ENCODE data around the gene DEAF1.

DEAF1 gene

GRCh38 chr11:645536-645935, 49.5 kb downstream of the DEAF1 start:
- DNase-seq (ENCODE audit: low read depth) = no peak

GRCh38 chr11:643849-644738, 50.9 kb downstream of the DEAF1 start:
- DNase-seq (ENCODE audit: low read depth) = no peak

- no peak for DNase-seq (ENCODE audit: low read depth)
Observed at GRCh38 chr11:643366-643765, 51.7 kb downstream of the DEAF1 start.

GRCh38 chr11:641806-642370, 53.1 kb downstream of the DEAF1 start:
- no peak for DNase-seq (ENCODE audit: low read depth)

GRCh38 chr11:640021-640706, 54.9 kb downstream of the DEAF1 start:
- DNase-seq (ENCODE audit: low read depth) = no peak

GRCh38 chr11:639332-639955, 55.6 kb downstream of the DEAF1 start:
- DNase-seq (ENCODE audit: low read depth) = no peak

- no peak for DNase-seq (ENCODE audit: low read depth)
Observed at GRCh38 chr11:638631-639331, 56.2 kb downstream of the DEAF1 start.

- no peak for DNase-seq (ENCODE audit: low read depth)
Observed at GRCh38 chr11:637593-638521, 57.2 kb downstream of the DEAF1 start.

- no peak for DNase-seq (ENCODE audit: low read depth)
Observed at GRCh38 chr11:637333-637592, 57.8 kb downstream of the DEAF1 start.

GRCh38 chr11:636511-637332, 58.3 kb downstream of the DEAF1 start, which contains the start of gene DRD4:
Gene DRD4, plus strand, starts transcription at chr11:637269. Its CDS starts 36 bp downstream, at chr11:637305.
- DNase-seq (ENCODE audit: low read depth) = no peak

- no peak for DNase-seq (ENCODE audit: low read depth)
Observed at GRCh38 chr11:635945-636510, 59.0 kb downstream of the DEAF1 start.

GRCh38 chr11:630871-631270, 64.2 kb downstream of the DEAF1 start:
- no peak for DNase-seq (ENCODE audit: low read depth)

GRCh38 chr11:629237-629583, 65.8 kb downstream of the DEAF1 start:
- DNase-seq (ENCODE audit: low read depth) = no peak

- no peak for DNase-seq (ENCODE audit: low read depth)
Observed at GRCh38 chr11:628056-628455, 67.0 kb downstream of the DEAF1 start.

- DNase-seq (ENCODE audit: low read depth) = no peak
Observed at GRCh38 chr11:627308-627576, 67.8 kb downstream of the DEAF1 start.

- DNase-seq (ENCODE audit: low read depth) = no peak
Observed at GRCh38 chr11:626475-627307, 68.3 kb downstream of the DEAF1 start, which contains the start of gene SCT. Gene SCT, minus strand, starts transcription at chr11:627181. Its CDS starts 38 bp downstream, at chr11:627143.

GRCh38 chr11:625636-626268, 69.3 kb downstream of the DEAF1 start:
- no peak for DNase-seq (ENCODE audit: low read depth)
